Activated gamma-delta T cell (primary cell): ENCODE results near the gene IFFO2.
A peak's percentile ranks its signal among the peaks of the same experiment; 100 is the strongest.

Experiments used
- DNase-seq: peaks from one replicate; lab custom pipeline; 2025; lab: John Stamatoyannopoulos, UW

Gene IFFO2

GRCh38 chr1:18972531-18972930 lies 16.1 kb upstream of the IFFO2 start:
- DNase-seq, result no peak

GRCh38 chr1:18970762-18971161 lies 14.3 kb upstream of the IFFO2 start:
- no peak for DNase-seq

GRCh38 chr1:18970358-18970757 lies 13.9 kb upstream of the IFFO2 start:
- DNase-seq, result no peak

GRCh38 chr1:18967066-18967690 lies 10.7 kb upstream of the IFFO2 start:
- DNase-seq, result no peak

- DNase-seq, result no peak
Measured at GRCh38 chr1:18965206-18966173, 9.0 kb upstream of the IFFO2 start.

- DNase-seq, result no peak
Measured at GRCh38 chr1:18963968-18964367, 7.5 kb upstream of the IFFO2 start.

- no peak for DNase-seq
Measured at GRCh38 chr1:18962855-18963737, 6.6 kb upstream of the IFFO2 start.

GRCh38 chr1:18962121-18962721 lies 5.7 kb upstream of the IFFO2 start:
- DNase-seq, result no peak

- no peak for DNase-seq
Measured at GRCh38 chr1:18960821-18961220, 4.3 kb upstream of the IFFO2 start.

- DNase-seq, result no peak
Measured at GRCh38 chr1:18960409-18960808, 3.9 kb upstream of the IFFO2 start.

GRCh38 chr1:18959591-18959990 lies 3.1 kb upstream of the IFFO2 start:
- DNase-seq, result no peak

GRCh38 chr1:18957532-18958300 lies 1.2 kb upstream of the IFFO2 start:
- no peak for DNase-seq

GRCh38 chr1:18957136-18957521 lies 653 bp upstream of the IFFO2 start:
- DNase-seq, result no peak

GRCh38 chr1:18955441-18956192 lies 859 bp downstream of the IFFO2 start:
- DNase-seq, result peak; percentile 44

- DNase-seq, result no peak
Measured at GRCh38 chr1:18955131-18955440, 1.4 kb downstream of the IFFO2 start.

- DNase-seq, result no peak
Measured at GRCh38 chr1:18954270-18955071, 2.0 kb downstream of the IFFO2 start.

GRCh38 chr1:18953731-18954231 lies 2.7 kb downstream of the IFFO2 start:
- no peak for DNase-seq

GRCh38 chr1:18951818-18952391 lies 4.6 kb downstream of the IFFO2 start:
- peak; percentile 21 for DNase-seq

- no peak for DNase-seq
Measured at GRCh38 chr1:18951416-18951815, 5.1 kb downstream of the IFFO2 start.
